Mammary microvascular endothelial cell (primary cell): ENCODE measurements around the gene DHRS7C. TPM values are rescaled to one million over a fixed set of nuclear protein-coding genes. Genes with fewer than 3 reads are reported as not detected.

ENCODE experiments used
- total RNA-seq: library from RNA; depleted of rRNA; stranded (reverse); fragments of >200 nt; gene quantifications from 2 replicates; pipeline ENCODE4 v1.2.3, GENCODE V29; 2015

DHRS7C gene, protein sequence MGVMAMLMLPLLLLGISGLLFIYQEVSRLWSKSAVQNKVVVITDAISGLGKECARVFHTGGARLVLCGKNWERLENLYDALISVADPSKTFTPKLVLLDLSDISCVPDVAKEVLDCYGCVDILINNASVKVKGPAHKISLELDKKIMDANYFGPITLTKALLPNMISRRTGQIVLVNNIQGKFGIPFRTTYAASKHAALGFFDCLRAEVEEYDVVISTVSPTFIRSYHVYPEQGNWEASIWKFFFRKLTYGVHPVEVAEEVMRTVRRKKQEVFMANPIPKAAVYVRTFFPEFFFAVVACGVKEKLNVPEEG
- not detected in 2 replicates for total RNA-seq

DNA sequence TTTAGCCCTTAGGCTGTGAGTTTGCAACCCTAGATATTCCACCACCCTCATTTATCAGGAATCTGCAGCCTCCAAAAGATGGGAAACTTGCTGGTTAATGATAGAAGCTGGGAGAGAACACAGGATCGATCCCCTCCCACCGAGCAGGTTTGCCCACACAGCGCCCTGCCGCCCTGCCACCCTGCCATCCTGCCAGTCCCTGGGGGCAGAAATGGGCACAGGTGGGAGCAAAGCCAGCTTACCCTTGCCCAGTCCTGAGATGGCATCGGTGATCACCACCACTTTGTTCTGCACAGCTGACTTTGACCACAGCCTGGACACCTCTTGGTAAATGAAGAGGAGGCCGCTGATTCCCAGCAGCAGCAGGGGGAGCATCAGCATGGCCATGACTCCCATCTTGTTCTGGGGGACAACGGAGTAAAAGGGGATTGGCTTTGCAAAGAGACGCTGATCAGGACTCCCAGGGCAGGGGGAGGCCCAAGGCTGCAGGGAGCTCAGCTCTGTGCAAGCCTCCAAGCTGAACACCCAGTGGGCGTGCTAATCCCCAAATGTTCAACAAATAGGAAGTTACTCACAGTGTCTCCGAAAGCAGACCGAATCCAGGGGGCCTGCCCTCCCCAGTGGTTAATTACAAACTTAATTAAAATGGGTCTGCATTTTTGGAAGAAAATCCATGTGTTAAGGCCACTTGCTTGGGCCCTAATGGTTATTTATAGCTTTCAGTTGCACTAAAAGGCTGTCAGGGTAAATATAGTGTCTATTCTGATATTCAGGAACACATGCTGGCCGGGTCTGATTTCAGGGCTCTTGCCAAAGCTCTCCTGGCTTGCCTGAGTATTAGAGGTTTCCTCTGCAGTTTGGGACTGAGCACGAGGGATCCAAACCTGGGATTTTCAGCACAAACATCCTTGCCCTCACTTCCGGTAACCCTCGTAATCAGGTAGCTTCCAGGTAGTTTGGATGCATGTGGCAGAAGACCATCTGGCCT, at the start of gene DHRS7C:
TSS of gene DHRS7C (minus strand) at position 704 of the 988 bp plus-strand sequence. CDS start at position 396, 308 bp downstream.

DNA sequence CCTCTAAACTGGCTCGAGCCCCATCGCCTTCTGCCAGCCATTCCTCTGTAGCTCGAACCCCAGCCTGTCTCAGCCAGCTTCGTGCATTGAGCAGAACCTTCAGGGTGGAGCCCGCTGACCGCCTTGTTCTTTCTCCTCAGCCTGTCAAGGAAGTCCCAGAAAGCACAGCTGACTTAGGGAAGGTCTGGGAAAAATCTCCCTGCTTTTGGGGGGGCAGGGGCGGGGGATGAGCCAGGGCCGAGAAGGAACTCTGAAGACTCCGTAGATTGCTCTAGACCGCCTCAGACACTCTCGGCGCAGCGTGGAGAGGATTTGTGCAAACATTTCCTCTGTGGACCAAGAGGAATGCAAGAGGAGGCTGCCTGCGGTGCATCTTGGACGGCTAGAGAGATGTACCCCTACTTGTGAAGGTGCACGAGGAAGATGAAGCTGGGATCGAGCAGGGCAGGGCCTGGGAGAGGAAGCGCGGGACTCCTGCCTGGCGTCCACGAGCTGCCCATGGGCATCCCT, 34.3 kb upstream of the DHRS7C start, which contains the start of gene GLP2R:
TSS of gene GLP2R (plus strand) at position 284 of the 510 bp plus-strand sequence. CDS start at position 424, 140 bp downstream.

DNA sequence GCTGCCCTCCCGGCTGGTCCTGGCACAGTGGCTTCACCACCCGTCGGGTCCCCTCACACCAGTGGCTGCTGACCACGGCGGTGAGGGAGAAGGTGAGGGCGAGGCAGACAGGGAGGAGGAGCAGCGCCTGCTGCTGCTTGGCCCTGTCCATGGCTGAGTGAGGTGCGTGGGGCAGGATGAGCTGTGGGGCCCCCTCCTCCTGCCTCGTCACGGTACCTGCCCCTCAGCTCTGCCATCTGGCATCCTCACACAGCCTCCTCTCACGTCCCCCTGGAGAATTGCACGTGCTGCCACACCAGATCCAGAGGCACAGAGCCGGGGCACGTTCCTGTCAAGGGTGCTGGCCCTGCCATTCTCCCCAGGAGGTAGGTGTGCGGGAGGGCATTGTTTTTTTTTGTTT, 30.5 kb upstream of the DHRS7C start, which contains the start of gene GSG1L2:
TSS of gene GSG1L2 (minus strand) at position 159 of the 400 bp plus-strand sequence. CDS start at position 151, 8 bp downstream.

Other genes starting within 250 kb of the DHRS7C start
- gene STX8, start 215.8 kb downstream of the DHRS7C start, total RNA-seq, result 76.9 and 99.2 TPM in 2 replicates
- not detected in 2 replicates for gene CFAP52, start 214.9 kb downstream of the DHRS7C start, total RNA-seq
- gene USP43, start 146.1 kb downstream of the DHRS7C start, total RNA-seq, result 0.07 and 0.10 TPM in 2 replicates
- gene GSG1L2, start 30.5 kb upstream of the DHRS7C start, total RNA-seq, result not detected in 2 replicates
- not detected in 2 replicates for gene GLP2R, start 34.3 kb upstream of the DHRS7C start, total RNA-seq
- not detected in 2 replicates for gene RCVRN, start 113.7 kb upstream of the DHRS7C start, total RNA-seq